DMS153 treated with DMSO at 0.1 percent for 48 hours (cell line): ENCODE data around the gene SMTNL2.
"Not testable (repeated sequence)": the region's sequence is repeated elsewhere in the genome, so short reads cannot be mapped to it uniquely, and the experiment has no call there.

ENCODE experiments used
- DNase-seq: peaks from one replicate; lab custom pipeline; 2025; ENCODE audit not compliant: unreplicated experiment; lab: John Stamatoyannopoulos, UW

SMTNL2 gene

DNA sequence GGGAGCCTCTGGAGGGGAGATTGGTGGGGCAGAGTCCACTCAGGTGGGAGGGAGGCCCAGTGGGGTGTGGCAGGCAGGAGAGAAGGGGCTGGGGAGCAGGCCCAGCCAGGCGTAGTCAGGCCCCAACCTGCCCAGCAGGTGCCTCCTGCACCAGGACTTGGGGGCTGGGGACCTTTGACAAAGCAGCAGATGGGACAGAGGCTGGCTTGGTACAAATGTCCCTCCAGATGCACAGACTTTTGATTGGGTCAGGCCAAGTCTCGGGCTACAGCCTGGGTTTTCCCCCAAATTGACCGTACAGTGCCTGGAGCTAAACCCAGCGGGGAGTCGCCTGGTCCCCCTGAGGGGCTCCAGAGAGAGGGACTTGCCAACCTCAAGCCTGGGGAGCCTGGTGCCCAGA is 24.4 kb upstream of the SMTNL2 start:
- no peak for DNase-seq

DNA sequence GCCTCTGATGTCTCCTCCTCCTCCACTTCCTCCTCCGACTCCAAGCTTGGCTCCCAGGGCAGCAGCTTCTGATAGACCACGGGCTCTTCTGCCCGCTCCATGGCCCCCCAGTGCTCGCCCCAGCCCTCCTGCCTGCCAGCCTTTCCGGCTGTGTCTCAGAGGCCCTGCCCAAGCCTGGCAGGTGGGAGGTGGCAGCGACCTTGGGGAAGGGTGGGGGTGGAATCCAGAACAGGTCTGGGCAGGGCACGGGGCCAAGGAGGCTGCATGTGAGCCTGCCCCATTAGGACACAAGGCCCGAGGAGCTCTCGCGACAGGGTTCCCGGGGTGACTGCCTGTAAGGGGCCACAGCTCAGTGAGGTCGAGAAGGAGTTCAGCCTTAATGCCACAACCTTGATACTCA is 23.9 kb upstream of the SMTNL2 start, which contains the start of gene GGT6:
TSS of gene GGT6 (minus strand) at position 157 of the 400 bp plus-strand sequence. CDS start at position 101, 56 bp downstream.
- no peak for DNase-seq

DNA sequence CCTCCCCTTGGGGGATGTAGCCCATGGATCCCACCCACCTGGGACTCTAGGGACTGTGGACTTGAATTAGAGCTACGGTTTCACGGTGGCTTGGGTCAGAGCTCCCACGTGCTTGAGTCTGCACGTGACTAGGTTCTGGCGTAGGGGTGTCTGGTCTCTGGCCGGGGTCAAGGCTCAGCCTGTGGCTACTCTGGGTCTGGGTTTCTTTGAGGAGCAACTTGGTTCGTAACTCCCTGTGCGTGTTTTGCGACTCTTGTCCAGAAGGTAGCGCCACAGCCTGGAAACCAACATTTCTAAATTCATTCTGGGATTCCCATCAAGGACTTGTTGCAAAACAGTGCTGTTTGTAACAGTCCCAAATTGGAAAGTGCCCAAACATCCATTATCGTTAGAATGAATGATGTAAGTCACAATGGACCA is 23.5 kb upstream of the SMTNL2 start:
- DNase-seq, result no peak

DNA sequence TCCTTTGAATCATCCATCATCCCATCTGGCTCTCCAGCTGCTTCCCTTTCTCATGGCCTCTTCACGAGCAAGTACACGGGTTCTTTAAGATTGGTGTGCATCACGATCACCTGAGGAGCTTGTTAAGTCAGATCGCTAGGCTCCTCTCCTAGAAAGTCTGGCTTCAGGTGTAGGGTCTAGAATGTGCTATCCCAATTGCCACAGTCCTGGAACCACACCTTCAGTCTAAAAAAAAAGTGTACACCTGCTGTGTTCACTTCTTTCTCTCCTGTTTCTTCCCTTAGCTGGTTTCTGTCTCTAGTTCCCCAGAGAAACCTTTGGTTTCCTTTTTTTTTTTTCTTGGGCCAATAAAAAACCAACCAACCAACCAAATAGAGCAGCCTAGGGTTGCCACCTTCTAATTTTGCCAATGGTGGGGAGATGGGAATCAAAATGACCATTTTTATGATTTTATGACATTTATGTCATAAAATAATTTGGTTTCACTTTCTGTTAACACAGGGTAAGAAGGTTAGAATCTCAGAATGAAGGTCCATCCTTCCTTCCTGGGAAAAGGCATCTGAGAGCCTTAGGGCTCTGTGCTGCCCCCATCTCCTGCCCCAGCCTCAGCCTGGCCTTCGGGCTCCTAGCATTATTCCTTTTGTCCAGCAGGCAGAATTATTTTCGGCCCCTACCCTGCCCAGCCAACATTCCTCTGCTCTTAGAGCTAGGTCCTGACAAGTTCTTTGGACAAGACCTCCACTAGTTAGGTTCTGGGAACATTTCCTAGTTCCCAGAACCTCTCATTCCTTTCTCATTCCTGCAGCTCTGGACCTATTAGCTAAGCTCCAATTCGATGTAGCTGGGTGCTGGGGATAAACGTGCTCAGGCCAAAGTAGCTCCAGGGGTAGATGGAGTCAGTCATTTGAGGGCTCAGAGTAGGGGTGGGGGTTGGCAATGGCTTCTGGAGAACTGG is 22.0 kb upstream of the SMTNL2 start:
- no peak for DNase-seq

DNA sequence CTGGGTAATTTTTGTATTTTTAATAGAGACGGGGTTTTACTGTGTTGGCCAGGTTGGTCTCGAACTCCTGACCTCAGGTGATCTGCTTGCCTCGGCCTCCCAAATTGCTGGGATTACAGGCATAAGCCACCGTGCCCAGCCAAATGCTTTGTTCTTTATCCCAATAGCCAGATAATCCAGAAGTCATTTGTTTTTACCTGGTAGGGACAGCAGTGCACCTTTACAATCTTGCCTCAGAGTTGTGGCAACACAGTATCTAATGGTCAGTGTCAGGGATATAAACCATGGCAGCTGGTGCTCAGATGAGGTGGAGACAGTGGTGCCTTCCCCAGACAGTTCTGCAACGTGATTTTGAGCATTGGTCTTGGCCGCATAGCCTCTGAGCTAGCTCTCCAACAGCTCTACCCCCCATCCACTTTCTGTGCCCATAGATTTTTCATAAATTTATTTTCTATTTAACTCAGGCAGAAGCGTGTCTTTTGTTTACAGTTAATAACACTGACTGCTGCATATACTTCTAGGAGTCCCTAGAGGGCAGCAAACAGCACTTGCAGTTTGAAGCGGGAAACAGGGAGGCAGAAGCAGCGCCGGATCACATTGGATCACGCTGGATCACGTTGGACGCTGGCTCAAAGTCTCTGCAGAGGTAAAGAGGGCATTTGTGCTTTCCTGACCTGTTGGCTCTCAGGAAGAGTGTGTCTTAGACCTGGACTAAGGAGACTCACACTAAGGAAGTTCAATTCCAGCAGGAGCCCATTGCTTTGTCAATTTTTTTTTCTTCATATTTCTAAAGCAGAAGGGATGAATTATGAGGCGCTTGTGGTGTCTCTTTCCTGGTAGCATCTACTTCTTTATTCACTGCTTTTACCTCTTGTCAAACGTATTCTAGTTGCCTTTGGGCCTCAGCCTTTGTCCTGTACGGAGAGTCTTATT is 18.9 kb upstream of the SMTNL2 start:
- peak; percentile 6 for DNase-seq

DNA sequence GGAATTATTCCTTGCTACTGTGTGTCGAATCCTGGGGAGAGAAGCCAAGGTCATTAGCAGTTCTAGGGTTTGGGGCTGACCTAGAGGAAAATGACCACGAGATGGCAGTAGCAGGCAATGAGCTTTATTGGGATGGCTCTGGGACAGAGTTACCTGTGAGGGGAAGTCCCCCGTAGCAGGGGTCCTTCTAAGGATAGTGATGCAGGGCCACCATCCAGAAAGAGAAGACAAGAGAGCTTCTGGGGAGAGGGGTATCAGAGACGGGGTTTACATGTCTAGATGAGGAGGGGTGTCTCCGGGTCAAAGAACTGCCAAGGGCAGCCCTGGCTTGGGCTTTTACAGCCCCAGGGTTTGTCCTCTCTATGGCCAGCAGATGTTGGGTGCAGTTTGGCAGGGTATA is 17.5 kb upstream of the SMTNL2 start:
- no peak for DNase-seq

DNA sequence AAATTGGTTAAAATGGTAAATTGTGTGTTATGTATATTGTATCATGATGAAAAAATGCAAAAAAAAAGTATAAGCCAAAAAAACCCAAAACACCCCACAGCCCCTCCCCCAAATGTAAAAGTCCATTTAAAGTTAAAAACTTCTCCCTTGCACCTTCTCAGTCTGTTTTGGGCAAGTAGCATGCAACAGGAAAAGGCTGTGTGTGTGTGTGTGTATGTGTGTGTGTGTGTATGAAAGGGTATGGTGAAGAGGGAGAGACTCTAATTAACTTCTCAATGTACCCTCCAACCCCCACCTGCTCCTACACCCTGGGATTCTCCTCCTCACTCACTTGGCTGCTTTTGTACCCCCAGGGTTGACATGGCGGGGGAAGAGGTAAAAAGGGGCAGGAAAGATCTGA is 14.7 kb upstream of the SMTNL2 start:
- no peak for DNase-seq

DNA sequence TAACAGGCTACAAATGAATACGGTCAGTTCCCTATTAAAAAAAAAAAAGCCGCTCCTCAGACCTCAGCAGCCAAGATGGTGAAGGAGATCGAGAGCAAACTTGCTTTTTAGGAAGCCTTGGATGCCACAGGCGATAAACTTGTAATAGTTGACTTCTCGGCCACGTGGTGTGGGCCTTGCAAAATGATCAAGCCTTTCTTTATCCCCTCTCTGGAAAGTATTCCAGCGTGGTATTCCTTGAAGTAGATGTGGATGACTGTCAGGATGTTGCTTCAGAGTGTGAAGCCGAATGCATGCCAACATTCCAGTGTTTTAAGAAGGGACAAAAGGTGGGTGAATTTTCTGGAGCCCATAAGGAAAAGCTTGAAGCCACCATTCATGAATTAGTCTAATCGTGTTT is 12.2 kb upstream of the SMTNL2 start:
- no peak for DNase-seq

DNA sequence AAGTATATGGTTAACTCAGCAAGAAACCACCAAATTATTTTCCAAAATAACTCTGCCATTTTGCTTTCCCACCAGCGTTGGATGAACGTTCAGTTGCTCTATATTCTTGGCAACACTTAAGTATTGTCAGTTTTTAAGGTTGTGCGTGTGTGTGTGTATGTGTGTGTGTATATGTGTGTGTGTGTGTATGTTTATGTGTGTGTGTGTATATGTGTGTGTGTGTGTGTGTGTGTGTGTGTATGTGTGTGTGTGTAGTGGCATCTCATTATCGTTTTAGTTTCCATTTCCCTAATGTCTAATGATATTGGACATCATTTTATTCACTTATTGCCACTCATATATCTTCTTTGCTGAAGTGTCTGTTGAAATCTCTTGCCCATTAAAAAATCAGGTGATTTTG is 11.2 kb upstream of the SMTNL2 start:
- DNase-seq, result no peak

DNA sequence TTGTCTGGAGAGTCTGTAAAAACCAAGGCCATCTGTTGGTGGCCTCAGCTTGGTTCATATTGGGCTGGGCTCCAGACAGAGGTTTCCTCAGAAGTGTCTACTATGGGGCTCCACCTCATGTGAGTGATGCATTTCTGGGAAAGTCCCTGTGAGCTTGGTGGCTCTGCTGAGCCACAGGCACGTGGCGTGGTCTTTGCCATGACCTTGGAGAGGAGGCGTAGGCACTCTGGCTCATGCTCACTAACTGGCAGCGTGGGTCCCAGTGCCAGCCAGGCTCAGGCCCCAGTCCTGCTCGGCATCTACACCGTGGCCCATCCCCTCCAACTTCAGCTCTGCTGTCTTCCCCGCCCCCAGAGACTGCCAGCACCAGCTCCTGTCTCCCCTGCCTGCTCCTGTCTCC is 10.7 kb upstream of the SMTNL2 start:
- DNase-seq, result no peak

DNA sequence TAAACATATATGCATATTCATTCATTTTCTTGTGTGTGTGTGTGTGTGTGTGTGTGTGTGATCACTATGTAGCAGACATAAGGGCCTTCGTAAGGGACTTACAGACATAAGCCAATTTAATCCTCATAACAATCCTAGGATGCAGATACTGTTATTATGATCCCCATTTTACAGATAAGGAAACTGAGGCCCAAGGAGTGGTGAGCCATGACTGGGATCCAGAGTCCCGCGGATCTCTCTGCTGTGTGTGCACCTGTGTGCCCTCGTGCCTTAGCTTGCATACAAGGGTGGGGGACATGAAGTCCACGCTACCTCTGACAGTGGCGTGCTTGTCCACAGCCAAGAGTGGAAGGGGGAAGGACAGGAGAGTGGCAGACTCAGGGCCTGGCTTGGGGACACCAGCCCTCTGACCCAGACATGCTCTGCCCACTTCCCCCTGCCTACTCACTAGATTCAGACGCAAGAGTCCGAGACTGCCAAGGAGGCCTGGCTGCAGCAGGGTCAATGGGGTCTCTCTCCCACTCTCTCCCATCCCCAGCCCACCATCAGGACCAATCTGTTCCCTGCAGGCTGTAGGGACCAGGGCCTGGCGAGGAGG is 9.8 kb upstream of the SMTNL2 start:
- DNase-seq, result no peak

DNA sequence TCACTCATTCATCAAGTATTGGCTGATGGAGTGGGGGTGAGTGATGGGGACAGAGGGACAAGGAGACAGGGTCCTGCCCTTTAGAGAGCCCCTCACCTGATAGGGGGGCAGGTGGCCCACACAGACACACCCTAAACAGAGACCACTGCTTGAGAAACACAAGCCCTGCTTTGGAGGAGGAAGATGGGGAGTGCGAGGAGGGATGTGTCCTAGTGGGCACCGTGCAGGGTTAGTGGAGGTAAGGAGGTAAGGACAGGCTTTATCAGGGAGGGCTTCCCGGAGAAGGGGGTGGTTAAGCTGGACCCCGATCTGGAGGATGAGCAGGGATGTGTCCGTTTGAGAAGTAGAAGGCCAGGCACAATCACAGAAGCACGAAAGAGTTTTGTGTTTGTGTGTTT is 8.2 kb upstream of the SMTNL2 start:
- no peak for DNase-seq

DNA sequence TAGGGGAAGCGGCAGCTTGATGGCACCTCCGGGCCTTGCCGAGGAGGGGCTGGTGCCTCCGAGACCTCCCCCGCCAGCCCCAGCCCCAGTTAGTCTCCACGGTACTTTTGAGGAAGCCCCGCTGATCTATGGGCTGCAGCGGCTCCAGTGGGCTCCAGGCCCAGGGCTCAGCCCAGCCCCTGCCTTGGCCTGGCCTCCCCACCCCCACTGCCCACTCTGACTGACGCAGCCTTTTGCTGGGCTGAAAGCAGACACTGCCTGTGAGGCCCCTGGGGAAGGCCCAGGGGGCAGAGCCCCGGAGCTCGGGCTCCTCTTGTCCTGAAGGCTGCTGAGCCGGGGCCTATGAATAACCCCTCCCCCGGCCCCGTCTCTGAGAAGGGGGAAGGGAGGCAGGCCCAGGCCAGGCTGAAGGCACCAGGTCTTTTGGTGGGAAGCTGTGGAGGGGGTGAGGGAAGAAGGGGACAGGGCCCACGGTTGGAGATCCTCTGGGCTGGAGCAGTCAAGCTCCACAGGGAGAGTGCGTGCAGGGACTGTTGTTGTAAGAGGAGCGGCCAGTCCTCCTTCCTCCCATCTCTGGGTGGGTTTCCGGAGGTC is 7.5 kb upstream of the SMTNL2 start:
- no peak for DNase-seq

DNA sequence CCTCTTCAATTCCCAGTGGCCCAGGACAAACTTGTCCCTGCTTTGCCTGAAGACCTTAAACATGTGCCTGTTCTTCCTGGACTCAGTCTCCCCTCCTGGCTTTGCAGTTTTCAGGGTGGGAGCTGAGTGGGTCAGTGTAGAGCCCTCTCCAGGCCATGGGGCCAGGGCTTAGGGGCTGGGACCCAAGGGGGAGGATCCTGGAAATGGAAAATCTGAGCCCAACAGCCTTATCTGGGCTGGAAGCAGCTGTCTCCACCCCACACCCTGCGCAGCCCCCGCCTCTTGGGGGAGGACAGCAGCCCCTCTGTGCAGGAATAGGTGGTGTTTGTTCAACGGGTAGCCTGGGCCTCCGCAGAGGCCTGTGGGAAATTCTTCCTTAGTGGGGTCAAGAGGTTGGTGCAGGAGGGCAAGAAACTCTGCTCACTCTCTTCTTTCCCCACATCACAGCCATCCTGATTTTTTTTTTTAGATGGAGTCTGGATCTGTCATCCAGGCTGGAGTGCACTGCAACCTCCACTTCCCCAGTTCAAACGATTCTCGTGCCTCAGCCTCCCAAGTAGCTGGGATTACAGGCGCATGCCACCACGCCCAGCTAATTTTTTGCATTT is 6.8 kb upstream of the SMTNL2 start:
- DNase-seq, result no peak

DNA sequence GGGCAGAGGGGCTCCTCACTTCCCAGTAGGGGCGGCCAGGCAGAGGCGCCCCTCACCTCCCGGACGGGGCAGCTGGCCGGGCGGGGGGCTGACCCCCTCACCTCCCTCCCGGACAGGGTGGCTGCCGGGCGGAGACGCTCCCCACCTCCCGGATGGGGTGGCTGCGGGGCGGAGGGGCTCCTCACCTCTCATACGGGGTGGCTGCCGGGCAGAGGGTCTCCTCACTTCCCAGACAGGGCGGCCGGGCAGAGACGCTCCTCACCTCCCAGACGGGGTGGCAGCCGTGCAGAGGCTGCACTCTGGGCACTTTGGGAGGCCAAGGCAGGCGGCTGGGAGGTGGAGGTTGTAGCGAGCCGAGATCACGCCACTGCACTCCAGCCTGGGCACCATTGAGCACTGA is 6.0 kb upstream of the SMTNL2 start:
- not testable (repeated sequence) for DNase-seq

DNA sequence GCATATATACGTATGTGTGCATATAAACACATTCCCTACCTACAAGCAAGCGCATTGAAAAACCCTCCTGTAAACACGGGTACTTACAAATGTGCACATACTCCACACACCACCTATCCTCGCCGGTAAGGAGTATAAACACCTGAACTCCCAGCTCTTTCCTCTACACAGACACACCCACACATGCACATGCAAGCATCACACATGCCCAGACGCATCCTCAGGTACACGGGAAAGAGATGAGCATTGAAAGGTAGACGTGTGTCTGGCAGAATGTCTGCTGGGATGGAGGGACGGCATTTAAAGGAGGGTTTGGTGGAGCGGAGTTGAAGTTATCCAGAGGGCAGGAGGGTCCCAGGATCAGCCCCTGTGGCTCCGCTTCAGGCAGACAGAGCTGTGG is 4.7 kb upstream of the SMTNL2 start:
- no peak for DNase-seq

DNA sequence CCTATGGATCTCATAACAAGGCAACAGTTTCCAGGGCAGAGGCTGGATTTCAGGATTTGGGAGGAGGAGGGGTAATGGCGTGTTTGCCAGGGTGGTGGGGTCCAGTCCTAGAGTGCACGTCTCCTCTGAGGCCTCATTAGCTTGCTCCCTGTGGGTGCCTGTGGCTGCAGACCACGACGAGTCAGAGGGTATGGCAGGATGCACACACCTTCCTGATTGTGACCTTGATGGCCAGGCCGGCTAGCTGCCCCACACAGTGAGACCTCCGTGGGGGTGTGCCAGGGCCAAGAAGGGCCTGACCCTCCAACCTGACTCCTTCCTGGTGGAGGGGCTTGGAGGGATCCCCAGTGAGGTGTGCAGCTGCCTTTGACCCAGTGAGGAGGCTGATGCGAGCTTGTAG is 4.0 kb upstream of the SMTNL2 start:
- no peak for DNase-seq

DNA sequence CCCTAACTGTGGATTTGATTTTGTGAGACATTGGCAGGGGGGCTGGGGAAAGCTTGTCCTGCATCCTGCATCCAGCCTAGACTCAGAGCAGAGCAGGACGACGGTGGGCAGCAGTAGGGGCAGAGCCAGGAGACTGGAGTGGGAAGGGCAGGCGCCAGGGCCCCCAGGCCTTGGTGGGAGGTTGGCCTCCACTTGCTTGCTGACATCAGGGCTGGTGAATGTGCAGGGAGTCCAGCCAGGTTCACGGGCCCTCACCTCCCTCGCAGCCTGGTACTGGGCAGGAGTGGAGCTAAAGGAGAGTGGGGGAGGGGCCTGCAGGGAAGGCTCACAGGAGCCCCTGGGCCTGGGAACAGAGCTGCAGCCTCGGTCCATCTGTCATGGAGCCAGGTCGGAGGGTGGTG is 2.2 kb upstream of the SMTNL2 start:
- no peak for DNase-seq

DNA sequence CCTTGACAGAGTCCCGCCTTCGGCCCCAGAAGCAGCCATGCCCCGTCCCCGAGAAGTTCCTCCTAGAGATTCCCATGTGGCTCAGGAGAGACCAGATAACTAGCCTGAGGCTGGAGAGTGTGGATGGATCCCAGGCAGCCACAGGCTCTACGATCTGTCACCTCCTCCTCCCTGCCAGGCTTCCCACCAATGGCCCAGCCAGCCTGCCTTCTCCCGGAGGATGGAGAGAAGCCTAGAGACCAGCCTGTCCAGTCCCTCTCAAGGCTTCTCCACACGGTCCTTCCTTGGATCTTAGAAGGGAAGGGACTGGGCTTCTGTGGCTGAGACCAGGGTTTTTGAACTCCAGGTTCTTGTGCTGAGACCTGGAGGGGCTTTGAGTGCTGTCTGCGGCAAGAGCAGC is 1.6 kb upstream of the SMTNL2 start:
- no peak for DNase-seq

DNA sequence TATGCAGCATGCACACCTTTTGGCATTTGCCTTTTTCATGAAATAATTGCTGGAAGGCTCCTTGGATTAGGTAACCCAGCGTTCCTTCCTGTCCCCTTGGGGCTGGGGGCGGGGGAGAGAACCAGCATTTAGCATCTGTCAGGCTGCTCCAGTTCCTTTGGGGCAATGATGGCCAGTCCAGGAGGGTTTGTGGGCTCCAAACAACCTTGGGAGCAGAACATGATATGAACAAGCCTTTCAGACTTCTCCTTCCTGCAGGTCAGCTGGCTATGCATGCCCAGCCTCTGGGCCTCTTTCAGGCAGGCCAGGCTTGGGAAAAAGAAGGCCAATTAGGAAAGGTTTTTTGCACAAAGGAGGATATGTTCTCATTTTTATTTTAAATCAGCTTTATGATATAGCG is 1.1 kb upstream of the SMTNL2 start:
- no peak for DNase-seq

DNA sequence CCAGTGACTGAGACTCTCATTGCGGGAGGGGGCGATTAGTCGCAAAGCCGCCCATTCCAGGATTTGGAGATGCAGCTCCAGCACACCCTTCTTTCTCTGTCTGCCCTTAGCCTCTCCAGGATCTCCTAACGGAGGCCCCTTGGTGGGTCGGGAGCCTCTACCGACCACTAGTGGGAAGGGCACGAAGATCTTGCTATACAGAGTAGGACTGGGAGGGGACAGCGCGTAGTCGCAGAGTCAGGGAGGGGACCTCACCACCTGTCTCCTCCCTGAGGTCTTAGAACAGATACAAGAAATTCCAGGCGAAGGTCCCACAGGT is 588 bp upstream of the SMTNL2 start:
- DNase-seq, result no peak
